Measurements from ENCODE around the gene SARS1. TPM values are rescaled to one million over a fixed set of nuclear protein-coding genes. Genes with fewer than 3 reads are reported as not detected.

Gene SARS1
- polyA plus RNA-seq, 1 experiment = 301 TPM

GRCh38 chr1:109271458-109271857, 57.7 kb downstream of the SARS1 start:
- H3K9me3 ChIP-seq (ENCODE audit: control insufficient read depth, insufficient read depth, low read length) = peaks cover 18% of the 10 kb centered on the region
- ChIA-PET CTCF (no interaction called here), POLR2A (no interaction called here)
- H3K27me3 ChIP-seq (ENCODE audit: control insufficient read depth, insufficient read depth, low read length) = no peaks in the 10 kb centered on the region
- DNase-seq (ENCODE audit: low read depth, low spot score) = no peak
- TF ChIP-seq CTCF (IDR thresholded peaks at IDR 0.05; ENCODE audit: low read depth, low read length) = no peak
- H3K4me3 ChIP-seq (ENCODE audit: low read depth, low read length) = no peak overlapping the region
- H3K27ac ChIP-seq (ENCODE audit: low read depth, low read length) = no peak overlapping the region

GRCh38 chr1:109272021-109272799, 58.5 kb downstream of the SARS1 start:
- ChIA-PET POLR2A (no interaction called here), CTCF (no interaction called here)
- DNase-seq (ENCODE audit: low read depth, low spot score) = no peak
- Histone ChIP-seq H3K4me3 (ENCODE audit: low read depth, low read length) (no peak overlapping the region), H3K27me3 (ENCODE audit: control insufficient read depth, insufficient read depth, low read length) (no peaks in the 10 kb centered on the region), H3K9me3 (ENCODE audit: control insufficient read depth, insufficient read depth, low read length) (peaks cover 18% of the 10 kb centered on the region), H3K27ac (ENCODE audit: low read depth, low read length) (no peak overlapping the region)
- no peak for TF ChIP-seq CTCF (IDR thresholded peaks at IDR 0.05; ENCODE audit: low read depth, low read length)

GRCh38 chr1:109272831-109273547, 59.3 kb downstream of the SARS1 start:
- Histone ChIP-seq H3K27ac (ENCODE audit: low read depth, low read length) (no peak overlapping the region), H3K9me3 (ENCODE audit: control insufficient read depth, insufficient read depth, low read length) (peaks cover 14% of the 10 kb centered on the region), H3K4me3 (ENCODE audit: low read depth, low read length) (no peak overlapping the region), H3K27me3 (ENCODE audit: control insufficient read depth, insufficient read depth, low read length) (no peaks in the 10 kb centered on the region)
- no peak for TF ChIP-seq CTCF (IDR thresholded peaks at IDR 0.05; ENCODE audit: low read depth, low read length)
- ChIA-PET CTCF (no interaction called here), POLR2A (no interaction called here)
- DNase-seq (ENCODE audit: low read depth, low spot score) = no peak

GRCh38 chr1:109273570-109274288, 60.0 kb downstream of the SARS1 start:
- TF ChIP-seq CTCF (IDR thresholded peaks at IDR 0.05; ENCODE audit: low read depth, low read length) = no peak
- ChIA-PET CTCF (no interaction called here), POLR2A (no interaction called here)
- H3K27me3 ChIP-seq (ENCODE audit: control insufficient read depth, insufficient read depth, low read length) = no peaks in the 10 kb centered on the region
- DNase-seq (ENCODE audit: low read depth, low spot score) = no peak
- peaks cover 6% of the 10 kb centered on the region for H3K9me3 ChIP-seq (ENCODE audit: control insufficient read depth, insufficient read depth, low read length)
- H3K27ac ChIP-seq (ENCODE audit: low read depth, low read length) = no peak overlapping the region
- no peak overlapping the region for H3K4me3 ChIP-seq (ENCODE audit: low read depth, low read length)
